ENCODE measurements around the gene NHEJ1.

NHEJ1 gene

GRCh38 chr2:219079417-219079816 lies 81.2 kb downstream of the NHEJ1 start:
- DNase-seq (ENCODE audit: low read depth), result peak; percentile 24
- no peak overlapping the region for H3K4me3 ChIP-seq (ENCODE audit: low read length)
- no peak for TF ChIP-seq CTCF (conservative IDR thresholded peaks at IDR 0.05; ENCODE audit: low read length)

DNA sequence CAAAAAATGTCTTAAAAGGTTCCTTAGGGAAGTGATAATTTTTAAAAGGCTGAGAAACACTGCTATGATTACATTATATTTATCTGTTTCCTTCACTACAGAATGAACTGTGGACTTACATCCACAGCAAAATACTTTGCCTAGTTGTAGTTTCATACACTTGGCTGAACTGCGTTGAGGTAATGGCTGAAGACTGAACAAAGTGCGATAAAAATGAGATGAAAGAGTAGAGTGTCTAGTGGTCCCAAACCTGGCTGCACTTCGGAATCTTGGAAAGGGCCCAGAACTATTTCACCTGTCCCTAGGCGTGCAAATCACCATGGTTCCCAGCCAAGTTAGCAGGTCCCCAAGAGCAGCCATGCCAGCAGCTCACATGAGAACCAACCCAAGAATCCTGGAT lies 81.7 kb downstream of the NHEJ1 start:
- DNase-seq (ENCODE audit: low read depth), result no peak
- H3K4me3 ChIP-seq (ENCODE audit: low read length), result no peak overlapping the region
- no peak for TF ChIP-seq CTCF (conservative IDR thresholded peaks at IDR 0.05; ENCODE audit: low read length)

DNA sequence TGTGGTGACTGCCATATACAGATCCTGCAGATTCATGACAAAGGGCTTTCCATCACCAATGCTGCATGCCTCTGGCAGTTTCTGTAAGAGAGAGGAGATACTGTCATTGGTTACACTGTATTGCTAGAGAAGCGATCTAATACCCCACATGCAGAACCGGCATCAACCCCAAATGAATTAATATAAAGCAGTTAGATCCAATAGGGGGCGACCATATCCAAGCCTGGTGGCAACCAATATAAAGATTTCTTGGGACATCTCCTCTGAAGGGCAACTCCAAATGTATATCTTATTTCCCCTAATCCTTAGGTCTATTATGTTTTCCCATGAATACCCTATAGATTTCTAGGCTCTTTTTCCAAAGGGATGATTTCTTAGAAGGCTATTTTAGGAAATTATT lies 82.5 kb downstream of the NHEJ1 start:
- TF ChIP-seq CTCF (conservative IDR thresholded peaks at IDR 0.05; ENCODE audit: low read length), result no peak; the same call in 1 of the 2 replicates
- H3K4me3 ChIP-seq (ENCODE audit: low read length), result no peak overlapping the region
- no peak for DNase-seq (ENCODE audit: low read depth)

DNA sequence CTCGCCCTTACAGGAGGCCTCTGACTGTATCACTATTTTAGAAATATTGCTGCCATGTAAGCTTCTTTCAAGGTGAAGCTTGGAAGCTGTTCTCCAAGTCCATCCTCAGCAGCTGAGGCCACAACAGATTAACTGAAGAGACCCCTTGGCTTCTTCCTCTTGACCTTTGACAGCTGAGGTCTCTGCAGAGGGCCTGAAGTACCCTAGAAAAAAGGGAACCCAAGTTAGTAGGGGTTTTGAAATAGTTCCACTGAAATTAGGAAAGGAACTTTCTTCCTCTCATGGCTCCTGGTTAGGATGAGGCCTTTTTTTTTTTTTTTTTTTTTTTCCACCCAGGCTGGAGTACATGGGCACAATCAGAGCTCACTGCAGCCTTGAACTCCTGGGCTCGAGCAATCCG lies 84.4 kb downstream of the NHEJ1 start:
- no peak for DNase-seq (ENCODE audit: low read depth)
- no peak for TF ChIP-seq CTCF (conservative IDR thresholded peaks at IDR 0.05; ENCODE audit: low read length)
- no peak overlapping the region for H3K4me3 ChIP-seq (ENCODE audit: low read length)

GRCh38 chr2:219073413-219074129 lies 87.0 kb downstream of the NHEJ1 start:
- peak; percentile 67 for DNase-seq (ENCODE audit: low read depth)
- no peak overlapping the region for H3K4me3 ChIP-seq (ENCODE audit: low read length)
- peak; percentile 62 for TF ChIP-seq CTCF (conservative IDR thresholded peaks at IDR 0.05; ENCODE audit: low read length)

DNA sequence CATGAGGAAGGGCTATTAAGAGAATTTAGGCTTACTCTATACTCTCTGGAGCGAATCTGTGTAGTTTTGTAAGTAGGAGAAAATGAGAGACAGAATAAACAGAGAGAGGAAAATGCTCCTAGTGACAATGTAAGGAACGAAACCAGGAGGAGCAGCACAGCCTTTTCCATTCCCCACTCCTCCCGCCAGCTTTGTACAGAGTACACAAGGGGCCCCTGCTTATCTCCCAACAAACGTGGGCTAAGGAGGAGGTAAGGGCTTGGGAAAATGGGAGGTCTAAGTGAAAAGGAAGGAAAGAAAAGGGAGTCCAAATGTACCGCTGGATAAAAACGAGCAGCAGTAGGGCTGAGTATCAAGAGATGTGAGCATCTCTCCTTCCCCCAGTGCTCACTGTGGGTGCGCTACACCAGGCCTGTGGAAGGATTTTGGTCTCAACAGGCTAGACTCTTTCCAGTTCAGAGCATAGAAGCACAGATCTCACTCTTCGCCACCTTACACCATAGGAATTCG lies 87.8 kb downstream of the NHEJ1 start:
- no peak for DNase-seq (ENCODE audit: low read depth)
- no peak for TF ChIP-seq CTCF (conservative IDR thresholded peaks at IDR 0.05; ENCODE audit: low read length)
- H3K4me3 ChIP-seq (ENCODE audit: low read length), result no peak overlapping the region

GRCh38 chr2:219071131-219071816 lies 89.3 kb downstream of the NHEJ1 start:
- no peak for TF ChIP-seq CTCF (conservative IDR thresholded peaks at IDR 0.05; ENCODE audit: low read length)
- peak; percentile 33 for DNase-seq (ENCODE audit: low read depth)
- H3K4me3 ChIP-seq (ENCODE audit: low read length), result no peak overlapping the region
